Tibial nerve (tissue), 3 donors: ENCODE measurements around the gene SSC5D.

Experiments
- CTCF ChIP-seq, 5 experiments: fragments of 200-600 bp in 3 of 5; fragments of 450-650 bp in 2 of 5; sonication (generic) in 3 of 5; IDR thresholded peaks; one replicate each; pipeline ENCODE4 v1.5.1; 2016 to 2019; ENCODE audit warnings: antibody characterized with exemption in 5 of 5, mild to moderate bottlenecking in 3 of 5, moderate library complexity in 2 of 5
- POLR2A ChIP-seq, 2 donors: fragments of 450-650 bp; IDR thresholded peaks; one replicate each; pipeline ENCODE4 v1.6.1; 2017; ENCODE audit warnings: antibody characterized with exemption in 2 of 2, mild to moderate bottlenecking in 2 of 2, moderate library complexity in 2 of 2

- TF ChIP-seq CTCF (IDR thresholded peaks at IDR 0.05): no peak
- no peak for TF ChIP-seq POLR2A (IDR thresholded peaks at IDR 0.05)
Measured at GRCh38 chr19:55545443-55545842, 57.2 kb downstream of the SSC5D start, which contains the start of gene SBK3.
